GM19099 (cell line): ENCODE measurements around the gene HOXD11.

Experiments
- POLR2A ChIP-seq: IDR thresholded peaks from 3 replicates; pipeline ENCODE4 v1.6.1; 2011; ENCODE audit warnings: low read depth; ENCODE audit not compliant: insufficient read length; ENCODE audit errors: extremely low read depth

The HOXD11 gene

DNA sequence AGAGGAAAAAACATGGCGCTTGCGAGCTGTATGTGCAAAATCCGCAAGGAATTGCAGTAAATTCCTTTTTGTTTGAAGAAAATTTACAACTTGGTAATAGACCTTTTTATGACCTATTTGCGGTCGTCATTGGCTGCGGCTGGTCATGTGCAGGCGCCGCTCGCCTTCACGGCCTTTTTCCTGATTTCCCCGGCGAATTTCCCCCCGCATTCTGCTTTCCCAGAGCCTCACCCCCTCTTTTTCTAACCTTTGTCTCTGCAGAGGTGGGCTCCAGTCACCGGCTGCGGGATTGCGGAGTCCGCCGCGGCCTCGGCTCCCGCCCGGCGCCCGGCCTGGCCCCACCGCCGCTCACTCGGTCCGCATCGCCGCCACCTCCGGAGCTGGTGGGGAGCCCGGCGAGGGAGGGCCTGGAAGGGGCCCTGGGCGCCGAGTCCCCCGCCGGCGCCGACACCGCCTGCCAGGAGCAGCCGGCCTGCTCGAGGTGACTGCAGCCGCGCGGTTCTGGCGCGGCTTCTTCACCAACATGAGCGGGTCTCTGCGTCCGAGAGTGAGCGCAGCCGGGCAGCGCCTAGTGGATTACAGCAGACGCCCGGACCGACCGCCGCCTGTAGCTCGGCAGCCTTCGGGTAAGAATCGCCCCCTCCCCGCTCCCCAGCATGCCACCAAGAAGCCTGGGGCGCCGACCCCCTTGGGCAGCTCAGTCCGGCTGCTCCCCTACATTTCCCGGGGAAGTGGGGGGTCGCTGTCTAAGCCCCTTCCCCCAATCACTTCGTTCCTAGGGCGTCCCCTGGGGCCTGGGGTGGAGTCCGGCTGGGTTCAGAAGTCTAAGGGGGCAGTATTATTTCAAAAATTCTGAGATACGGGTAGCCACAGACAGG, 29.5 kb downstream of the HOXD11 start:
- TF ChIP-seq POLR2A = no peak

DNA sequence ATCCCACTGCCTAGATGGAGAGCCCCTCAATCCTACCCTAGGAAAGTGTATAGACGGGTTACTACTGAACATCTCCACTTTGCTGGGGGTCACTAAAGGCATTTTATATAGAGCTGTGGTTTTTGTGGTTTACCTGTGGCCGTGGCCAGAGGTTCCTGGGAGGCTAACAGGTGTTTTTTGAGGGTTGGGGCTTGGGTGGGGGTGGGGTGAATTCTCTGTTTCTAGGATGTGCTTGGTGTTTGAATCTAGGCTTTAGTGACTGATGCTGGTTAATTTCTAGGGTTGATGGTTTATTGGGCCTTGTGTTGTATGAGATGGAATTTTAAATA, 30.1 kb downstream of the HOXD11 start:
- no peak for TF ChIP-seq POLR2A

DNA sequence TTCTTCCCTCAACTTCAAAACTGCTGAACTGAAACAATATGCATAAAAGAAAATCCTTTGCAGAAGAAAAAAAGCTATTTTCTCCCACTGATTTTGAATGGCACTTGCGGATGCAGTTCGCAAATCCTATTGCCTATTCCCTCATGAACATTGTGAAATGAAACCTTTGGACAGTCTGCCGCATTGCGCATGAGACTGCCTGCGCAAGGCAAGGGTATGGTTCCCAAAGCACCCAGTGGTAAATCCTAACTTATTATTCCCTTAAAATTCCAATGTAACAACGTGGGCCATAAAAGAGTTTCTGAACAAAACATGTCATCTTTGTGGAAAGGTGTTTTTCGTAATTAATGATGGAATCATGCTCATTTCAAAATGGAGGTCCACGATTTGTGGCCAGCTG, 30.8 kb downstream of the HOXD11 start:
- no peak for TF ChIP-seq POLR2A

DNA sequence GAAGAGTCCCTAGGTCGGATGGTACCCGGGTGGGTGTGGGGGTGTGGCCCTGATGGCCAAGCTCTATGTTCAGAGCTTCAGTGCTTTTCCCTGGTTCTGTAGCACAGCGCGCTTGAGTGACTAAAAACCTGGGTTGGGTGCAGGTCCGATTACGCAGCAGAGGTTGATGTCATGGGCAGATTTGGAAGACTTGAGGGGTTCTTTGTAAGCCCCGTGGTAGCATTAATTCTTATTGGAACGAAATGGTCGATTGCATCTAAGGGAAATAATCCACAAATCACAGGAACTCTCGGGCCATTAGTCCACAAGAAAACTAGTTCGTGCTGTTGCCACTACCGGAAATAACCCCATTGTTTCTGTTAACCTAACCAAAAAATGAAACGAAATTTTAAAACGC, 31.4 kb downstream of the HOXD11 start:
- no peak for TF ChIP-seq POLR2A

DNA sequence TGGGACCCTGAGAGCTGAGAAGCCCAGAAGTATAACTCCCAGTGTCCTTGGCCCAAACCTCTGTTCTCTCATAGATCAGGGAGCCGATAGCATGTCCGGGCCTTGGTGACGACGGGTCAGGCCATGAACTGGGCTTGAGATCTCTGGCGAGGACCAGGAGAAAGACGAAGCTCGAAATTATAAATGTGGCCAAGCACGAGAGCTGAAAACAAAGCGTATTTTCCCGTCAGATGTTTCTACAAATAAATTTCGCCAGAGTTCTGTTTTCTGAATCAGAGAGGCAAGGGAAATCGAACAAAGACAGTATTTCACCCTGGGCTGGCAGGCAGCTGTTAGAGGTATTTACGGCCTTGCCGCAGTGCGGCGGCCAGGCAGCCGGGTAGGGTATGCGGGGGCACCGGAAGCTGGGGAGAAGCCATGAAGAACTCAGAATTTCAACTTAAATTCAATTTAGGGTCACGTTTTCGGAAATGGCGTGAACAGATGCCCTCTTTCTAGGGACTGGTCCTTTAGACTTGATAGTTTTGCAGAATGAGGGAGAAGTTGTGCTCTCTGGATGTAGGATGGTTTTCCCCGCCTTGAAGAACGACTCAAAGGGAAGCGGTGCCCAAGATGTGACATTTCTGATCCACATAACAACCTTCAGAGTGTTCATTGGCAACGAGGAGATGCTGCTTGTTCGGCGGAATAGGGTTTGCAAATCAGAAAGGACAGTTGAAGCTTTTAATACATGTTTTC, 32.0 kb downstream of the HOXD11 start:
- TF ChIP-seq POLR2A = no peak

DNA sequence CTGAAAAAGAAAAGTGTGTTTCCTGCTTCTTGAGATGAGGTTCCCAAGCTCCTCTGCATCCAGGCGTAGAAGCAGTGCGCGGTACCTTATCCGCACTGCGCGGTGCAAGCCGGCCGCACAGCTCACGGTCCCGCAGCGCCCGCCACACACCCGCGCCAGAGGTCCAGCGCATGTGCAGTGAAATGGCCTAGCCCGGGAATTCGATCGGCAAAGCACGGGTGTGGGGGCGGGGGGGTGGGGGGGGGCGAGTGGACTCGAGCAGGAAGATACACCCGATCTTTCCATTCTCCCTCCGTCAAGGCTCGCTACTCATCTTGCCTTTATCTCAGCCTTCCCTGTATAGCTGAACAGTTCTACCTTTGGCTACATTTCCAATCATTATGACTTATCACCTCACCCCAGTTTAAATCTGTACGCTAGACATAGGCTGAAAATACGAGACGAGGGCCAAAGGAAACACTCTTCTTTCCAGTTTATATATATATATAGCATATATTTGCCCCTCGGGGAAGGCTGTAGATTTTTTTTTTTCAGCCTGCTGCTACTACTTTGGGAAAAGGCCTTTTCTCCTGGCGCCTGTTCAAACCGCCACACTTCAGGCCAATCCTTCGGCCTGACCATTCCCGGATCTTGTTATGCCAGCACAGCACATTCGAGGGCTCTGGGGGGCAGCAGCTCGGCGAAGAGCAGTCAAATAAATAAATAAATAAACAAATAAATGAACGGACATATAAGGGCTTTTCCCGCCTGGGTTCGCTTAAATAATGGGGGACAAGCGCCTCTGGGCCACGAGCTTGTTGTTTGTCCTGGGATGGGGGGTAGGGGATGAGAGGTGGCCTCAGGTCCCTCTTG, 32.8 kb downstream of the HOXD11 start:
- TF ChIP-seq POLR2A = no peak

DNA sequence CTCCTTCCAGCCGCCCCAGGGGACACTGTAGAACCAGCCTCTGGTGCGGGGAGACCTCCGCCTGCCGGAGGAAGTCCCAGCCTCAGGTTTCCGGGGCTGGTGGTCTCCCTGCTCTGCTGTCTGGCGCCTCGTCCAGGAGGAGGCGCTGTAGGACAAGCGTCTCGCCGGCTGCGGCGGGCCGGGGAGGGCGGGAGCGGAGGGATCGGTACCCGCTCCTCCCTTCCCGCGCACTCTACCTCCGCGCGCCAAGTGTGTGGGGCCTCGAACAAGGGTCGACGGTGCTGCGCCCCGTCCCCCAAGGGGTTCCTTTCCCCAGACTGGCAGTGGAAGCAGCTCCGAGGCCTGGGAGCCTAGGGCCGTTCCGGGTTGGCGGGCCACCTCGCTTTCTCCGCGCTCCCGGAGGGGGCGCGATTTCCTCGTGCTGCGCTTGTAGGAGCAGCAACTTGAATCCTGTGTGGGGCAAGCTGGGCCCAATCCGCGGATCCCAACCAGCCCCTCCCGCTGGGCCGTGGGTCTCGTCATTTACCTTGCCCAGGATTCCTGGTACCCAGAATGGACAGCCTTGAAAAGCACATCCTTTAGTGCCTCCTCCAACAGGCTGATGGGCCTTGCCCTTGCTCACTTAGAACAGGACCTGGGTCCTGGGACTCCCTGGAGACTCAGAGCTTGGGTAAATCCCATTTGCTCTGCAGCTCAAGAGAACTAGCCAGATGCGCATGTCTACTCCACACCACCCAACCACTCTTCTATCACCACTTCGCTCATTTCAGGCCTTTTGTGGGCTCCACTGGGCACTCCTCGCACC, 33.6 kb downstream of the HOXD11 start:
- no peak for TF ChIP-seq POLR2A

DNA sequence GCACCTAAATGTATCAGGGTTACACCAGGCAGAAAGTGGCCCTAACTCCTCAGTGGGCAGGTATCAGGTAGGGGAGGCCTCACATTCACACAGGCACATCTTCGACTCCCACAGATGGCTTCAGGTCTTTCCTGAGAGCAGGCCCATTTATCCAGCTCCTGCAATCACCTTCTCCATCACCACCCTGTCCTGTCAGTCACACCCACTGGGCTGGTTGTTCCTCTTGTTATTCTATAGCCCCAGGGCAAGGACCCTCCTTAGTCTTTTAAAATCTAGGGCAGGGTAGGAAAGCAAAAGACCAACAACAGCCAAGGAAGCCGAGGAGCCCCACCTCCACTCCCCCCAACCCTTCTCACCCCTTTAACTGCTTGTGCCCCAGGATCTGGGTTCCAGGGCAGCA, 35.2 kb downstream of the HOXD11 start:
- no peak for TF ChIP-seq POLR2A

DNA sequence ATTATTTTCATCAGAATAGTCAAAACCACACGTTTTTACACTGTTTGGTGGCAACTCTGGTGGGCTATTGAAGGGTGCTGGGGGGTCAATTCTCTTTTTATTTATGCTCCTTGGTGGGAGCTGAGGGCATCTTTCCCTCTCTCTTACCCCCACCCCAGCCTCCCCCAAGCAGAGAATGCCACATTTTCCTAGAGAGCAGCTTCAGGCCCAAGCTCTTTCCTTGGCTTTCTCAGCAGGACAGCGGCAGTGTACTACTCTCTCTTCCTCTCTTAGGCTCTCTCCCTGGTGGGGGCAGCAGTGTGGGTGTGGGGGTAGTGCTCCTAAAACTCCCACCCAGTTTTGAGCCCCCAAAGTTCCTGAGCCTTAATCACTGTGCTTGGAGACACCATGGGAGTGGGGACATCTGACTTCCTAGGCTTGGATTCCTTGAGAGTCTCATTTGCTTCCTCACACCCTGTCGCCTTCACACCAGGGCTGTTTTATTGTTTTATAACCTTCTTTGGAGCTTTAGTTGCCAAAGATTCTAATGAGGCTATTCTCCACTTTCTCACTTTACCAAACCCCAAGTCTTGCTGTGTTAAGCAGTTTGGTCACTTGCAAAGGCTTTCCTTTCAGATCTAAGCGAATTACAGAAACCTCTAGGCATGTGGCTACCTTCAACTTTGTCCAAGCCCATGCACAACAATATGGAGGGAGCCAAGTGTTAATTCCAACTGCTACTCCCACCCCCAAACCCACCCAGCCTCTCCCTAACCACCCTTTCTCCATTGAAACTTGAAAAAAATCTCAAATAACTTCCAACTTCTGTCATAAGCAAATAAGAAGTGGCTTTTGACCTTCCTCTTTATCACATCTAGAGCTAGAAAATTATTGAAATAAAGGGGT, 38.2 kb downstream of the HOXD11 start:
- TF ChIP-seq POLR2A = no peak

DNA sequence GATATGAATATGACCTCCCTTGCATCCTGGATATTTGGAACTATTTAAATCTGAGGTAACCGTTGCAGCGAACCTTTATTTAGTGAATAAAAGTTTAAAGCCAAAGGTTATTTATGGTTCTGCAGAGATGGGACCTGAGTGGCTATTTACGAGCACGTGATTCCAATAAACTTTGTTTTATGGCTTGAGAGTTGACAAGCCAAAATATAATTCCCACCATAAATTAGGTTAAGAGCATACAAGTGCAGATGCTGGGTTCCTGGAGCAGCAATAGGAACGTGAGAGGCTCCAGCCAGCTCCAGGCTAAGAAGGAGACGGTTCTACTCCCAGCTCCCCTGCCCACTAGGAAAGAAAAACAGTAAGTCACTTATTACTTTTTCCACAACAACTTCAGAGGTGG, 39.0 kb downstream of the HOXD11 start:
- TF ChIP-seq POLR2A = no peak

DNA sequence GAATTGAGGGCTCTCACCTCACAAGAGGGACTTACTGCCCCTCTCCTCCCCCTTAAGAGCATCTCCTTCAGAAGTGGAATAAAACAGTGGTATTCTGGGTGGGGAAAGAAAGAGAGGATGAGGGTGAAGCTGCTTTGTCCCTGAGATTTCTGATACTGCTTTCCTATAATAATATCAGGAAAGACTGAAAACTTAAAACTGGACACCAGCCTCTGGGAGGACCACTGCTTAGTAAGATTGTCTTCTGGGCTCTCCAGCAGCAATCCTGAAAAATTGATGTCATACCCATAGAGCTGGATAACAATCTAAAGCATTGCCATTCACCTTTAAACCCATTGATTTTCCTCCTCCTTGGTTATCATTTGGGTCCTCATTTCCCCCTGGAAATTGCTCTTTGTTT, 39.6 kb downstream of the HOXD11 start:
- no peak for TF ChIP-seq POLR2A

DNA sequence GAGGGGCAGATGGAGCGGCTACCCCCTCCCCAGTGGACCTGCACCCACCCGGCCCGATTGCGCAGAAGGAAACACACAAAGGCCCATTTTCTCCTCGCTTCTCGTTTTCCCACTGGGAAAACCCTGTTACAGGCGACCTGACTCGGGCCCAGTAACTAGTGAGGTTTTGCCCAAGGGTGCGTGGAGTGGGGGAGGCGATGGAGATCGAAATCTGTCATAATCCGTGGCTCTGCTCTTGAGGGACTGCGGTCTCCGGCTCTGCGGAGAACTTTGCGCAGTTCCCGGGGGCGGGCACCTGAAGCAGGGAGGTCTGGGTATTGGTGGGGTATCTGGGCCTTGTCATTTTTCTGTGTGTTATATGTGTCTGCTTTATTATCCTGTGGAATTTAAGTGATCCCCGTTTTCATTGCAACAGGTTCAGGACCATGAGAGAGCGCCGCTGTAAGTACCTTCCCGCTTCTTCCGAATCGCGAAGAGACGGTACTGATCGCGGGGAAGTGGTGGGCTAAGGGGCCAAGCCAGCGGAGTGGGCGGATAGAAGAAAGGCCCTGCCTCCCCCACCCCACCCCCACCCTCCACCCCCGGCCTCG, 40.2 kb downstream of the HOXD11 start:
- TF ChIP-seq POLR2A = no peak

DNA sequence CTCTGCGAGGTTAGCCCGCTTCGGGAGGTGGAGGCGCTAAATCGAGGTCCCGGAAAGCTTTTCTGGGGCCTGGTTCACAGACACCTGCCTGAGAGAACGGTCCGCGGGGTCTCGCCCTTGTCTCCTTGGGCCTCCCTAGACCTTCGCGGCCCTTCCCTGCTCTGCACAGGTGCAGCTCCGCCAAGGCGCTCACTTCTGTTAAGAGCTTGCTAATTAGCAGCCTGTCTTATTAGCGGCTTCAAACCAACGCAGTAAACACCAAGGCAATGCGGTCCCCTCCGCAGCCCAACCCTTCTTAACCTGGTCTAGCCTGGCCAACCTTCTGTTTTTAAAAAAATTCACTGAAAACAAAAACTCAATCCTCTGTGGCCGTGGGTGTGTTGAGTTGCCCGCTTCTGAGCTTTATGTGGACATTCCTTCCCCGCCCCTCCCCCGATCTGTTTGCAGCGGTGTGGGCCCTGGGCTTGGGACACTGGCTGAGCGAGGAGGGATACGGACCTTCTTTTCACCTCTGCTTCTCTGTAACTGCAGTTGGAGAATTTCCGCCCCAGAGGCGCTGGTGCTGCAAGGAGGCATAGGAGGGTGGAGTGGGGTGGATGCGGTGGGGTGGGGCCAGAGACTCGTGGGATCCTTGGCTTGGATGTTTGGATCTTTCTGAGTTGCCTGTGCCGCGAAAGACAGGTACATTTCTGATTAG, 40.9 kb downstream of the HOXD11 start:
- TF ChIP-seq POLR2A = no peak
